Measurements from ENCODE around the gene RNF220. TPM values are rescaled to one million over a fixed set of nuclear protein-coding genes. Genes with fewer than 3 reads are reported as not detected.

RNF220 gene
- polyA plus RNA-seq, 2 donors: 32.7 to 47.8 TPM

- H3K4me3 ChIP-seq (ENCODE audit: low read depth in 1 of 2, low read length in 2 of 2): no peak overlapping the region
- no peaks in the 10 kb centered on the region for H3K36me3 ChIP-seq (ENCODE audit: control insufficient read depth in 2 of 2, insufficient read depth in 2 of 2, low read length in 1 of 2)
- no peaks in the 10 kb centered on the region for H3K27me3 ChIP-seq (ENCODE audit: control insufficient read depth in 1 of 2, insufficient read depth in 2 of 2, low read length in 2 of 2)
- 78 to 81% methylated on average over 5 of the region's 5 CpGs for WGBS, 2 donors
- no peak overlapping the region for H3K27ac ChIP-seq (ENCODE audit: low read depth in 2 of 2, low read length in 1 of 2)
- H3K9me3 ChIP-seq (ENCODE audit: control insufficient read depth in 2 of 2, insufficient read depth in 1 of 2, low read depth in 1 of 2, low read length in 1 of 2): no peaks in the 10 kb centered on the region
- no peaks in the 10 kb centered on the region for H3K4me1 ChIP-seq (ENCODE audit: control insufficient read depth in 2 of 2, insufficient read depth in 2 of 2, low read length in 1 of 2)
Measured at GRCh38 chr1:44571712-44572571, 166.9 kb downstream of the RNF220 start.

- H3K4me1 ChIP-seq (ENCODE audit: control insufficient read depth in 2 of 2, insufficient read depth in 2 of 2, low read length in 1 of 2): no peaks in the 10 kb centered on the region
- WGBS, 2 donors: 72 to 78% methylated on average over 2 of the region's 2 CpGs
- no peak overlapping the region for H3K4me3 ChIP-seq (ENCODE audit: low read depth in 1 of 2, low read length in 2 of 2)
- H3K27me3 ChIP-seq (ENCODE audit: control insufficient read depth in 1 of 2, insufficient read depth in 2 of 2, low read length in 2 of 2): no peaks in the 10 kb centered on the region
- no peak overlapping the region for H3K27ac ChIP-seq (ENCODE audit: low read depth in 2 of 2, low read length in 1 of 2)
- H3K9me3 ChIP-seq (ENCODE audit: control insufficient read depth in 2 of 2, insufficient read depth in 1 of 2, low read depth in 1 of 2, low read length in 1 of 2): no peaks in the 10 kb centered on the region
- no peaks in the 10 kb centered on the region for H3K36me3 ChIP-seq (ENCODE audit: control insufficient read depth in 2 of 2, insufficient read depth in 2 of 2, low read length in 1 of 2)
Measured at GRCh38 chr1:44572572-44572879, 167.5 kb downstream of the RNF220 start.

DNA sequence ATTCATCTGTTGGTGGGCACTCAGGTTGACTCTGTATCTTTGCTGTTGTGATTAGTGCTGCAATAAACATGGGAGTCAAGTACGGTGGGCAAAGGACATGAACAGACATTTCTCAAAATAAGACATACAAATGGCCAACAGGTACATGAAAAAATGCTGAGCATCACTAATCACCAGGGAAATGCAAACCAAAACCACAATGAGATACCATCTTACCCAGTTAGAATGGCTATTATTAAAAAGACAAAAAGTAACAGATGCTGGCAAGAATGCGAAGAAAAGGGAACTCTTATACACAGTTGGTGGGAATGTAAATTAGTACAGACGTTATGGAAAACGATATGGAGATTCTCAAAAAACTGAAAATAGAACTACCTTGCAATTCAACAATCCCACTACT lies 170.3 kb downstream of the RNF220 start:
- no peaks in the 10 kb centered on the region for H3K4me1 ChIP-seq (ENCODE audit: control insufficient read depth in 2 of 2, insufficient read depth in 2 of 2, low read length in 1 of 2)
- no peaks in the 10 kb centered on the region for H3K9me3 ChIP-seq (ENCODE audit: control insufficient read depth in 2 of 2, insufficient read depth in 1 of 2, low read depth in 1 of 2, low read length in 1 of 2)
- no peak overlapping the region for H3K27ac ChIP-seq (ENCODE audit: low read depth in 2 of 2, low read length in 1 of 2)
- no peaks in the 10 kb centered on the region for H3K36me3 ChIP-seq (ENCODE audit: control insufficient read depth in 2 of 2, insufficient read depth in 2 of 2, low read length in 1 of 2)
- WGBS, 2 donors: 74 to 86% methylated on average over 4 of the region's 4 CpGs
- no peaks in the 10 kb centered on the region for H3K27me3 ChIP-seq (ENCODE audit: control insufficient read depth in 1 of 2, insufficient read depth in 2 of 2, low read length in 2 of 2)
- no peak overlapping the region for H3K4me3 ChIP-seq (ENCODE audit: low read depth in 1 of 2, low read length in 2 of 2)

- H3K4me3 ChIP-seq (ENCODE audit: low read depth in 1 of 2, low read length in 2 of 2): no peak overlapping the region
- 38 to 43% methylated on average over 5 of the region's 5 CpGs for WGBS, 2 donors
- H3K36me3 ChIP-seq (ENCODE audit: control insufficient read depth in 2 of 2, insufficient read depth in 2 of 2, low read length in 1 of 2): no peaks in the 10 kb centered on the region
- H3K4me1 ChIP-seq (ENCODE audit: control insufficient read depth in 2 of 2, insufficient read depth in 2 of 2, low read length in 1 of 2): no peaks in the 10 kb centered on the region
- no peaks in the 10 kb centered on the region for H3K27me3 ChIP-seq (ENCODE audit: control insufficient read depth in 1 of 2, insufficient read depth in 2 of 2, low read length in 2 of 2)
- H3K27ac ChIP-seq (ENCODE audit: low read depth in 2 of 2, low read length in 1 of 2): no peak overlapping the region
- no peaks in the 10 kb centered on the region for H3K9me3 ChIP-seq (ENCODE audit: control insufficient read depth in 2 of 2, insufficient read depth in 1 of 2, low read depth in 1 of 2, low read length in 1 of 2)
Measured at GRCh38 chr1:44576456-44577150, 171.5 kb downstream of the RNF220 start.

DNA sequence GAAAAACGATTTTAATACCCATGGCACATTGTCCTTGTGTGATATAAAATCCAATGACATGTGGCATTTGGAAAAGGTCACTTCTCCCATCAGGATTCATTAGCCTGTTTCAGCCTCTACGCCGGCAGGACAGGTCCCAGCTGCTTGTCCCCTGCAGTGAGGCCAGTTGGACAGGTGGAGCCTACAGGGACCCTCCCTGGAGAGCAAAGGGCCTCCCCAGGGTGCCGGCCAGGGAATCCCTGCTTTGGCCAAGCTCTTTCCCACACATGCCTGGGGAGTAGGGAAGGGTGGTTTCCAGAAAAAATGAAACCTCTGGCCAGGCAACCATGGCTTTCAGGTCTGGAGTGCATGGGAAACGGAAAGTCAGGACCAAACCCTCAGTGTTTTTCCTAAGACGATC lies 176.2 kb downstream of the RNF220 start:
- 78 to 86% methylated on average over 6 of the region's 6 CpGs for WGBS, 2 donors
- Histone ChIP-seq H3K36me3 (ENCODE audit: control insufficient read depth in 2 of 2, insufficient read depth in 2 of 2, low read length in 1 of 2) (no peaks in the 10 kb centered on the region), H3K27ac (ENCODE audit: low read depth in 2 of 2, low read length in 1 of 2) (no peak overlapping the region), H3K4me1 (ENCODE audit: control insufficient read depth in 2 of 2, insufficient read depth in 2 of 2, low read length in 1 of 2) (no peaks in the 10 kb centered on the region), H3K27me3 (ENCODE audit: control insufficient read depth in 1 of 2, insufficient read depth in 2 of 2, low read length in 2 of 2) (no peaks in the 10 kb centered on the region), H3K4me3 (ENCODE audit: low read depth in 1 of 2, low read length in 2 of 2) (no peak overlapping the region), H3K9me3 (ENCODE audit: control insufficient read depth in 2 of 2, insufficient read depth in 1 of 2, low read depth in 1 of 2, low read length in 1 of 2) (no peaks in the 10 kb centered on the region)

- Histone ChIP-seq H3K9me3 (ENCODE audit: control insufficient read depth in 2 of 2, insufficient read depth in 1 of 2, low read depth in 1 of 2, low read length in 1 of 2) (no peaks in the 10 kb centered on the region), H3K27ac (ENCODE audit: low read depth in 2 of 2, low read length in 1 of 2) (no peak overlapping the region), H3K4me1 (ENCODE audit: control insufficient read depth in 2 of 2, insufficient read depth in 2 of 2, low read length in 1 of 2) (no peaks in the 10 kb centered on the region), H3K27me3 (ENCODE audit: control insufficient read depth in 1 of 2, insufficient read depth in 2 of 2, low read length in 2 of 2) (no peaks in the 10 kb centered on the region), H3K4me3 (ENCODE audit: low read depth in 1 of 2, low read length in 2 of 2) (no peak overlapping the region), H3K36me3 (ENCODE audit: control insufficient read depth in 2 of 2, insufficient read depth in 2 of 2, low read length in 1 of 2) (no peaks in the 10 kb centered on the region)
- 64 to 66% methylated on average over 6 of the region's 6 CpGs for WGBS, 2 donors
Measured at GRCh38 chr1:44584167-44584566, 179.1 kb downstream of the RNF220 start.

DNA sequence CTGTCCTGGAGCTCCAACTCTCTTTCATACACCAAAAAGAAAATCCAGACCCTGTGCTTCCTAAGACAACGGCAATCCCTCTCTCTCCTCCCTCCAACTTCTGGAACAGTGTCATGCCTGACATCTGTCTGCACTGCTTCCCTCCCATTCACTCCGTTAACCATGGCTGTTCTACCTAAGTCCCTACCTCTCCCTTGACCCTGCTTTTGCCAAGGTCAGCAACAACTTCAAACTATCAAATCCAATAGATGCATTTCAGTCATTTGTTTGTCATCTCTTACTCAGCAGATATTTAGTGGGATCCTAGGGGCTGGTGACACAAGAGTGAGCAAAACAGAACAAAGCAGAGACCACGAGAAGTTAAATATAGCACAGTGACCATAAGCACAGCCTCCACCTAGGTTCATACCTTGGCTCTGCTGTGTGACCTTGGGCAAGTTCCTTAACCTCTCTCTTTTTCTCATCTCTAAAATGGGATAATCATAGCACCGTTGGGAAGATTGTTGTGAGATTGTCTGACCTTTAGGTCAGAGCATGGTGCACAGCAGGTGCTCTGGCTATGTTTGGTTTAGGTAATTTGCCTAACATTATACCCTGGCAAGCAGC lies 180.4 kb downstream of the RNF220 start:
- H3K36me3 ChIP-seq (ENCODE audit: control insufficient read depth in 2 of 2, insufficient read depth in 2 of 2, low read length in 1 of 2): no peaks in the 10 kb centered on the region
- no peak overlapping the region for H3K27ac ChIP-seq (ENCODE audit: low read depth in 2 of 2, low read length in 1 of 2)
- H3K27me3 ChIP-seq (ENCODE audit: control insufficient read depth in 1 of 2, insufficient read depth in 2 of 2, low read length in 2 of 2): no peaks in the 10 kb centered on the region
- H3K4me1 ChIP-seq (ENCODE audit: control insufficient read depth in 2 of 2, insufficient read depth in 2 of 2, low read length in 1 of 2): no peaks in the 10 kb centered on the region
- H3K4me3 ChIP-seq (ENCODE audit: low read depth in 1 of 2, low read length in 2 of 2): no peak overlapping the region
- no peaks in the 10 kb centered on the region for H3K9me3 ChIP-seq (ENCODE audit: control insufficient read depth in 2 of 2, insufficient read depth in 1 of 2, low read depth in 1 of 2, low read length in 1 of 2)
- 57 to 60% methylated on average over 4 of the region's 4 CpGs for WGBS, 2 donors

DNA sequence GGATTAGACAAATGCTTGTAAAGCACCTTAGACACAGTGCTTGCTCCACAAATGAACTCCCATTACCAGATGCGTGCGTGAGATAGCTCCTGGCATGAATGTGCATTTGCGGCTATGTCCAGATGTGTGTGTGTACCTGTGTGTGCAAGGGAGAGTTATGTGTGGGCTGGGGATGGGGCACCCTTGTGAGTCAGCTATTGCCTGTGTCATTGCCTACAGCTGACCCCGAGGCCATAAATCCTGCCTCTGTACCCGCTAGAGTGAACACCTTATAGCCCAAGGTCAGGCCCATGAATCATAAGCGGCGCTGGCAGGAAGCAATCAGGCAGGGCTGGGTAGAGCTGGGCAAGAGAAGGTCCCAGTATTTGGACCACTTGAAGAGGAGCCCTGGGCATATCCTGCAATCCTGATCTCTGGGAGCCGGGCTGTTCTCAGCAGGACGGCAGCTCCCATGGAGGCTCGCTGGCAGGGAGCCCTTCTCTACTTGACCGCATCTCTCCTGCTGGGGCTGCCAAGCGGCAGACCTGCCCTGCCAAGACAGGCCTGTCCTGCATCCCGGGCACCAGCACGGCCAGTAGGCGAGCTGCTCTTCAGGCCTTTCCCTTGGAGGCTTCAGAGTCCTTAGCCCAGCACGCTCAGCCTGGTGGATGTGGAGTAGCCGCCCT lies 182.9 kb downstream of the RNF220 start:
- WGBS, 2 donors: 79 to 84% methylated on average over 17 of the region's 17 CpGs
- Histone ChIP-seq H3K4me3 (ENCODE audit: low read depth in 1 of 2, low read length in 2 of 2) (no peak overlapping the region), H3K36me3 (ENCODE audit: control insufficient read depth in 2 of 2, insufficient read depth in 2 of 2, low read length in 1 of 2) (no peaks in the 10 kb centered on the region), H3K9me3 (ENCODE audit: control insufficient read depth in 2 of 2, insufficient read depth in 1 of 2, low read depth in 1 of 2, low read length in 1 of 2) (no peaks in the 10 kb centered on the region), H3K27me3 (ENCODE audit: control insufficient read depth in 1 of 2, insufficient read depth in 2 of 2, low read length in 2 of 2) (no peaks in the 10 kb centered on the region), H3K4me1 (ENCODE audit: control insufficient read depth in 2 of 2, insufficient read depth in 2 of 2, low read length in 1 of 2) (no peaks in the 10 kb centered on the region), H3K27ac (ENCODE audit: low read depth in 2 of 2, low read length in 1 of 2) (no peak overlapping the region)

DNA sequence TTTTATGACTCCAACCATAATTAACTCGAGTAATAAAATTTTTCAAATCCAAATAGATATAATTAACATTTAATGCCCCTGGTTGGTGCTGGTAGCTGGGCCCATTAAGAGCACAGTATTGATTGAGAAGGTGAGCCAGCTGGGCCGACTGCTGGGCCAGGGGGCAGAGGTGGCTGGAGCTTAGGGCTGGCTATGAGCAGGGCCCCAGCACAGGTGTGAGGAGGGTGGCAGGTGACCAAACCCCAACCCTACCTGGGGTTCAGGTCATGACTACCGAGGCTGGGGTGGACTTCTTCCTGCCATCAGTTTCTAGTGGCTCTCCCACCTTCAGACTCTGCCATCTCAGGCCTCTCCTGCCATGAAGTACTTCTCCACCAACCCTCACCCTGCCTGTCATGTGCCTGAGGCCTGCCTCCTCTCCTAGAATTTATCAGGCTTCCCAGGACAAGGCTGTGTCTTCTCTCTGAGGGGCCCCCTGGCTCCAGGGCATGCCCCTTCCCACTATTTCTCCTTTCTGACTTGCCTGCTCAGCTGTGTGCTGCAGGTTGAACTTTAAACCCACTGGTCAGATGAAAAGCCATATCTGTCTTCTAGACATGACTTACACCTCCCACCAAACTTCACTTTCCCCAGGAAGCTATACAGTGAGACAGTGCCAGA lies 183.6 kb downstream of the RNF220 start:
- 84% methylated on average over 3 of the region's 3 CpGs for WGBS, 2 donors
- no peaks in the 10 kb centered on the region for H3K27me3 ChIP-seq (ENCODE audit: control insufficient read depth in 1 of 2, insufficient read depth in 2 of 2, low read length in 2 of 2)
- no peaks in the 10 kb centered on the region for H3K9me3 ChIP-seq (ENCODE audit: control insufficient read depth in 2 of 2, insufficient read depth in 1 of 2, low read depth in 1 of 2, low read length in 1 of 2)
- no peaks in the 10 kb centered on the region for H3K36me3 ChIP-seq (ENCODE audit: control insufficient read depth in 2 of 2, insufficient read depth in 2 of 2, low read length in 1 of 2)
- H3K4me3 ChIP-seq (ENCODE audit: low read depth in 1 of 2, low read length in 2 of 2): no peak overlapping the region
- no peaks in the 10 kb centered on the region for H3K4me1 ChIP-seq (ENCODE audit: control insufficient read depth in 2 of 2, insufficient read depth in 2 of 2, low read length in 1 of 2)
- H3K27ac ChIP-seq (ENCODE audit: low read depth in 2 of 2, low read length in 1 of 2): no peak overlapping the region

All from esophagus (tissue), 2 donors.